Keratinocyte (primary cell): ENCODE measurements around the gene HMCES. TPM values are rescaled to one million over a fixed set of nuclear protein-coding genes. Genes with fewer than 3 reads are reported as not detected.
A peak's percentile ranks its signal among the peaks of the same experiment; 100 is the strongest.

ENCODE experiments used
- DNase-seq: peaks from one replicate; pipeline ENCODE4 v3.0.0-alpha.2; 2011; ENCODE audit warnings: low read depth, missing footprints, low spot score
- FAIRE-seq: peaks from 2 replicates; lab custom pipeline; 2011; peaks lifted over from hg19 to GRCh38; lab: Jason Lieb, UNC
- H2AFZ ChIP-seq: 2 replicates; pipeline ENCODE4 v1.6.0; 2012; ENCODE audit warnings: low read length, control low read depth, inconsistent platforms; ENCODE audit not compliant: control insufficient read depth
- H3K27ac ChIP-seq: 2 replicates; pipeline ENCODE4 v1.5.1; 2011; ENCODE audit warnings: low read length; ENCODE audit not compliant: control insufficient read depth, insufficient read depth
- H3K27me3 ChIP-seq: 3 replicates; pipeline ENCODE4 v1.6.0; 2011; ENCODE audit warnings: low read length; ENCODE audit not compliant: control insufficient read depth, insufficient read depth; ENCODE audit errors: extremely low read depth
- H3K36me3 ChIP-seq, 2 experiments: 2 replicates in 1 of 2; 3 replicates in 1 of 2; pipeline ENCODE4 v1.5.1; 2011; ENCODE audit warnings: low read length in 2 of 2, mild to moderate bottlenecking in 1 of 2; ENCODE audit not compliant: control insufficient read depth in 2 of 2, insufficient read depth in 2 of 2; ENCODE audit errors: extremely low read depth in 1 of 2
- H3K4me1 ChIP-seq: 3 replicates; pipeline ENCODE4 v1.5.1; 2011; ENCODE audit warnings: low read length; ENCODE audit not compliant: control insufficient read depth, insufficient read depth; ENCODE audit errors: extremely low read depth
- H3K4me2 ChIP-seq: 3 replicates; pipeline ENCODE4 v1.6.0; 2011; ENCODE audit warnings: low read depth, low read length; ENCODE audit not compliant: control insufficient read depth, insufficient read depth; ENCODE audit errors: extremely low read depth
- H3K4me3 ChIP-seq, 3 experiments: fragments of 200-600 bp in 1 of 3; sonication (generic) in 1 of 3; 2 replicates in 2 of 3; 3 replicates in 1 of 3; pipeline ENCODE4 v1.5.1; 2011 to 2016; ENCODE audit warnings: low read length in 3 of 3, mild to moderate bottlenecking in 3 of 3, control low read depth in 2 of 3, inconsistent platforms in 1 of 3, low read depth in 1 of 3, mixed read lengths in 1 of 3, mixed run types in 1 of 3, moderate library complexity in 1 of 3; ENCODE audit not compliant: control insufficient read depth in 2 of 3, insufficient read depth in 2 of 3; ENCODE audit errors: extremely low read depth in 1 of 3
- H3K79me2 ChIP-seq: 2 replicates; pipeline ENCODE4 v1.6.0; 2012; ENCODE audit warnings: low read length; ENCODE audit not compliant: control insufficient read depth, insufficient read depth
- H3K9ac ChIP-seq: 3 replicates; pipeline ENCODE4 v1.6.0; 2011; ENCODE audit warnings: low read length; ENCODE audit not compliant: control insufficient read depth, insufficient read depth; ENCODE audit errors: extremely low read depth
- H3K9me1 ChIP-seq: 3 replicates; pipeline ENCODE4 v1.6.0; 2011; ENCODE audit warnings: low read length; ENCODE audit not compliant: control insufficient read depth, insufficient read depth; ENCODE audit errors: extremely low read depth
- H3K9me3 ChIP-seq: 2 replicates; pipeline ENCODE4 v1.5.1; 2012; ENCODE audit warnings: low read depth, low read length; ENCODE audit not compliant: control insufficient read depth
- H4K20me1 ChIP-seq: 3 replicates; pipeline ENCODE4 v1.6.0; 2011; ENCODE audit warnings: low read length; ENCODE audit not compliant: control insufficient read depth, insufficient read depth; ENCODE audit errors: extremely low read depth
- CTCF ChIP-seq, 3 experiments: IDR thresholded peaks in 1 of 3; conservative IDR thresholded peaks in 1 of 3; optimal IDR thresholded peaks in 1 of 3; 2 replicates in 2 of 3; 3 replicates in 1 of 3; pipeline versions ENCODE3 to v1.5.1; 2011; ENCODE audit warnings: low read length in 3 of 3, mild to moderate bottlenecking in 3 of 3, moderate library complexity in 2 of 3, control low read depth in 1 of 3, inconsistent platforms in 1 of 3; ENCODE audit not compliant: insufficient read depth in 2 of 3; ENCODE audit errors: extremely low read depth in 1 of 3
- EZH2 ChIP-seq: IDR thresholded peaks from one replicate; pipeline ENCODE4 v1.6.1; 2012; ENCODE audit warnings: inconsistent platforms, mild to moderate bottlenecking, low read length, moderate library complexity
- dilution Hi-C: fragments of 300-500 bp; cut with MboI; formaldehyde crosslinking; loops from one replicate; pipeline ENCODE4 v1.7.0; 2020; ENCODE audit warnings: low sequenced_read_pairs; ENCODE audit not compliant: extremely low pct_ligation_motif_present
- polyA plus RNA-seq, 5 experiments: library from polyadenylated mRNA; depleted of rRNA in 3 of 5; stranded (reverse) in 3 of 5; stranded (forward) in 1 of 5; unstranded in 1 of 5; fragments of >200 nt; gene quantifications; 1 replicate in 1 of 5; 2 replicates in 3 of 5; 3 replicates in 1 of 5; pipeline versions ENCODE4 v1.2.1 to v1.2.3, GENCODE V29; 2011 to 2012; ENCODE audit warnings: missing spikeins in 2 of 5, low read depth in 1 of 5, low replicate concordance in 1 of 5

The HMCES gene
- polyA plus RNA-seq, 1 donor (not counting 4 experiments of a cell fraction or from before 2014, with no cell fraction given) = 54.6 TPM

- Histone ChIP-seq H3K79me2 (no peaks in the 10 kb centered on the region), H3K4me2 (peak overlapping the region; percentile 93), H3K4me3 (peak overlapping the region; percentile 45 to 83 (median 71)), H3K27me3 (no peaks in the 10 kb centered on the region), H3K9me3 (no peaks in the 10 kb centered on the region), H3K36me3 (no peaks in the 10 kb centered on the region), H2AFZ (no peak overlapping the region), H4K20me1 (no peaks in the 10 kb centered on the region), H3K9me1 (no peaks in the 10 kb centered on the region), H3K9ac (peak overlapping the region; percentile 93), H3K27ac (peak overlapping the region; percentile 88), H3K4me1 (peaks cover 25% of the 10 kb centered on the region)
- DNase-seq (no peak), FAIRE-seq (no peak)
- dilution Hi-C loops = no loop called here
- TF ChIP-seq CTCF (optimal IDR thresholded peaks at IDR 0.05 in 1 of 3, IDR thresholded peaks at IDR 0.05 in 1 of 3, conservative IDR thresholded peaks at IDR 0.05 in 1 of 3; ENCODE audit: extremely low read depth in 1 of 3, insufficient read depth in 2 of 3, low read length in 3 of 3) (no peak), EZH2 (no peak)
Measured at GRCh38 chr3:129315998-129316247, 37.3 kb downstream of the HMCES start.

- Histone ChIP-seq H3K4me1 (peaks cover 20% of the 10 kb centered on the region), H3K4me3 (peak overlapping the region; percentile 45 to 83 (median 71)), H3K9me1 (no peaks in the 10 kb centered on the region), H3K27me3 (no peaks in the 10 kb centered on the region), H3K9me3 (no peaks in the 10 kb centered on the region), H3K36me3 (no peaks in the 10 kb centered on the region), H4K20me1 (no peaks in the 10 kb centered on the region), H3K27ac (peak overlapping the region; percentile 88), H3K9ac (peak overlapping the region; percentile 93), H2AFZ (peak overlapping the region; percentile 94), H3K79me2 (no peaks in the 10 kb centered on the region), H3K4me2 (peak overlapping the region; percentile 93)
- DNase-seq (no peak), FAIRE-seq (no peak)
- no peak for TF ChIP-seq EZH2
- peak in 2 of 3 experiments; percentile 47 to 51 for TF ChIP-seq CTCF (optimal IDR thresholded peaks at IDR 0.05 in 1 of 3, IDR thresholded peaks at IDR 0.05 in 1 of 3, conservative IDR thresholded peaks at IDR 0.05 in 1 of 3; ENCODE audit: extremely low read depth in 1 of 3, insufficient read depth in 2 of 3, low read length in 3 of 3)
- dilution Hi-C loops = no loop called here
Measured at GRCh38 chr3:129316248-129317013, 37.8 kb downstream of the HMCES start.
